D721Med (cell line): ENCODE data around the gene MYO5B.
"Not testable (repeated sequence)": the region's sequence is repeated elsewhere in the genome, so short reads cannot be mapped to it uniquely, and the experiment has no call there.

Experiments used
- DNase-seq: peaks from one replicate; pipeline ENCODE4 v3.0.0; 2011; ENCODE audit warnings: low spot score; ENCODE audit not compliant: insufficient read length
- FAIRE-seq: peaks from 2 replicates; lab custom pipeline; 2011; peaks lifted over from hg19 to GRCh38; lab: Jason Lieb, UNC
- CTCF ChIP-seq: IDR thresholded peaks from 2 replicates; pipeline ENCODE4 v1.5.1; 2012; ENCODE audit warnings: mild to moderate bottlenecking, control low read depth; ENCODE audit not compliant: insufficient read depth; ENCODE audit errors: missing control alignments

MYO5B gene

GRCh38 chr18:50194631-50195532 is at the start of gene MYO5B:
Gene MYO5B (minus strand): TSS chr18:50195147. CDS start chr18:50194793, 354 bp downstream.
- peak; percentile 74 for DNase-seq

GRCh38 chr18:50241768-50242167 is 46.8 kb upstream of the MYO5B start:
- not testable (repeated sequence) for FAIRE-seq

More at GRCh38 chr18:50194631-50195532, at the start of gene MYO5B:
- peak; percentile 3 for TF ChIP-seq CTCF
- no peak for FAIRE-seq

GRCh38 chr18:50240080-50240563 is 45.2 kb upstream of the MYO5B start:
- DNase-seq (no peak), FAIRE-seq (no peak)
- no peak for TF ChIP-seq CTCF

More at GRCh38 chr18:50241768-50242167, 46.8 kb upstream of the MYO5B start:
- not testable (repeated sequence) for DNase-seq

- no peak for DNase-seq
- no peak for TF ChIP-seq CTCF
- no peak for FAIRE-seq
These were observed 37.5 kb upstream of the MYO5B start for GRCh38 chr18:50232419-50232818.

- no peak for DNase-seq
- no peak for TF ChIP-seq CTCF
- no peak for FAIRE-seq
These were observed 36.7 kb upstream of the MYO5B start for GRCh38 chr18:50231621-50232020.

- not testable (repeated sequence) for FAIRE-seq, DNase-seq
These were observed 25.3 kb upstream of the MYO5B start for GRCh38 chr18:50220249-50220648.

GRCh38 chr18:50218432-50219197 is 23.7 kb upstream of the MYO5B start:
- no peak for FAIRE-seq
- DNase-seq = no peak
- TF ChIP-seq CTCF = peak; percentile 28

GRCh38 chr18:50209311-50209710 is 14.4 kb upstream of the MYO5B start:
- no peak for DNase-seq
- no peak for FAIRE-seq
- no peak for TF ChIP-seq CTCF
